ELF-1 (cell line): ENCODE measurements around the gene MNX1.

Experiments
- DNase-seq: peaks from one replicate; pipeline ENCODE4 v3.0.0-alpha.2; 2016; ENCODE audit warnings: low read depth, low spot score

The MNX1 gene

GRCh38 chr7:157032644-157033482 lies 22.4 kb upstream of the MNX1 start:
- DNase-seq = no peak

- no peak for DNase-seq
Measured at GRCh38 chr7:157032128-157032527, 21.7 kb upstream of the MNX1 start.

GRCh38 chr7:157028199-157028903 lies 17.9 kb upstream of the MNX1 start:
- no peak for DNase-seq

- DNase-seq = no peak
Measured at GRCh38 chr7:157027568-157028198, 17.2 kb upstream of the MNX1 start.

- DNase-seq = no peak
Measured at GRCh38 chr7:157024716-157025115, 14.3 kb upstream of the MNX1 start.

- no peak for DNase-seq
Measured at GRCh38 chr7:157023589-157023905, 13.1 kb upstream of the MNX1 start.

GRCh38 chr7:157022681-157023588 lies 12.5 kb upstream of the MNX1 start:
- peak; percentile 20 for DNase-seq

GRCh38 chr7:157021871-157022680 lies 11.6 kb upstream of the MNX1 start:
- peak; percentile 15 for DNase-seq

- peak; percentile 37 for DNase-seq
Measured at GRCh38 chr7:157021071-157021870, 10.8 kb upstream of the MNX1 start.

GRCh38 chr7:157020514-157021070 lies 10.1 kb upstream of the MNX1 start:
- DNase-seq = peak; percentile 31

- peak; percentile 20 for DNase-seq
Measured at GRCh38 chr7:157019718-157020451, 9.4 kb upstream of the MNX1 start.

GRCh38 chr7:157018997-157019608 lies 8.6 kb upstream of the MNX1 start:
- DNase-seq = peak; percentile 39

- peak; percentile 25 for DNase-seq
Measured at GRCh38 chr7:157018328-157018996, 8.0 kb upstream of the MNX1 start.

- peak; percentile 32 for DNase-seq
Measured at GRCh38 chr7:157017603-157018327, 7.3 kb upstream of the MNX1 start.

GRCh38 chr7:157017149-157017548 lies 6.7 kb upstream of the MNX1 start:
- DNase-seq = peak; percentile 18

- peak; percentile 23 for DNase-seq
Measured at GRCh38 chr7:157016352-157017041, 6.0 kb upstream of the MNX1 start.

GRCh38 chr7:157016024-157016351 lies 5.5 kb upstream of the MNX1 start:
- no peak for DNase-seq
